ENCODE measurements around the gene EPSTI1.

Gene EPSTI1

DNA sequence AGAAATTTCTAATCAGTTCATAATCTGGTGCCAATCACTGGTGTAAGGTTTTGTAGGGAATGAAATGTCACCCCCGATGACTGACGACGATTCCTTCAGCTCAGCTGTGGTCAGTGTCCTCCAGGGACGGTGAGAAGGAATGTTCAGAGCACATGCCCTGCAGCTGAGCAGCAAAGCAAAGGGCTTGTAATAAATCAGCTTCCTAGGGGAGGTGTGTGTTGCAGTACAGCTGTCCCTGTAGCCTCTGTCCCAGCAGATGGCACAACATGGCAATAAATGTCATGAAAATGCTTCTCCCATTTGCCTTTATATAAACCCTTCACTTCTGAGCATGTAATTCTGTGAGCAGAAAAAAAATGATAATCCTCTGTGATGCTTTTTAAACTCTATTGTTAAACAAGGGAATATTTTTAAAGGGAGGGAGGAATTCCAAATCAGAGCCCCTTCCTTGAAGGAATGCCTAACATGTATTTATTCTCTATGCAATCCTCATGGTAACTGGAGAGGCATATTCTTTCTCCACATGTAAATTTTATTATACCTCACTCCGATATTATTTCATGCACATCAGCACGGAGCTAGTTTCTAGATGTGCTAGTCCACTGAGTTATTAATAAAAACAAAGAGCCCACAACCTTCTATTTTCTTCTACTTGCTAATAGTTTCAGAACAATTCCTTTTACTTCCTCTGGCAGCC lies 108.1 kb downstream of the EPSTI1 start:
- no peak for DNase-seq (ENCODE audit: low spot score)
- in situ Hi-C loops (cut with MboI; ENCODE audit: low sequenced_read_pairs, unreplicated experiment): no loop called here
- TF ChIP-seq, protein P1, sequence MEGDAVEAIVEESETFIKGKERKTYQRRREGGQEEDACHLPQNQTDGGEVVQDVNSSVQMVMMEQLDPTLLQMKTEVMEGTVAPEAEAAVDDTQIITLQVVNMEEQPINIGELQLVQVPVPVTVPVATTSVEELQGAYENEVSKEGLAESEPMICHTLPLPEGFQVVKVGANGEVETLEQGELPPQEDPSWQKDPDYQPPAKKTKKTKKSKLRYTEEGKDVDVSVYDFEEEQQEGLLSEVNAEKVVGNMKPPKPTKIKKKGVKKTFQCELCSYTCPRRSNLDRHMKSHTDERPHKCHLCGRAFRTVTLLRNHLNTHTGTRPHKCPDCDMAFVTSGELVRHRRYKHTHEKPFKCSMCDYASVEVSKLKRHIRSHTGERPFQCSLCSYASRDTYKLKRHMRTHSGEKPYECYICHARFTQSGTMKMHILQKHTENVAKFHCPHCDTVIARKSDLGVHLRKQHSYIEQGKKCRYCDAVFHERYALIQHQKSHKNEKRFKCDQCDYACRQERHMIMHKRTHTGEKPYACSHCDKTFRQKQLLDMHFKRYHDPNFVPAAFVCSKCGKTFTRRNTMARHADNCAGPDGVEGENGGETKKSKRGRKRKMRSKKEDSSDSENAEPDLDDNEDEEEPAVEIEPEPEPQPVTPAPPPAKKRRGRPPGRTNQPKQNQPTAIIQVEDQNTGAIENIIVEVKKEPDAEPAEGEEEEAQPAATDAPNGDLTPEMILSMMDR (IDR thresholded peaks at IDR 0.05; ENCODE audit: borderline replicate concordance, control extremely low read depth, extremely low read depth, insufficient read depth, missing control alignments): no peak

DNA sequence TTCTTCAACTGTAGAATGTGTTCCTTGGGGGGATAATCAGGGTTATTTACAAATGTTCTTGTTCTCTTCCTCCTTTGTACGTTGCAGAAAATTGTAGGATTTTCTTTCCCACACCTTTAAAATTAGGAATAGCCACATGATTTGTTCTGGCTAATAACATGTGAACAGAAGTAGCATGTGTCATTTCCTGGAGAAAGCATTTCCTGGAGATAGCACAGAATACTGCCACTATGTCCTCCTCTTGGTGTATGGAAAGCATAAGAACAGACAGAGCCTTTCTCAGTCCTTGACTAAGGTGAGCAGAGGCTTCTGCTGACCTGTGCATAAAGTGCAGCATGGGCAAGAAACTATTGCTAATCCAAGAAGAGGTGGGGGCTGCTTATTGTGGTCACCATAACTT lies 108.9 kb downstream of the EPSTI1 start:
- DNase-seq (ENCODE audit: low spot score): no peak
- in situ Hi-C loops (cut with MboI; ENCODE audit: low sequenced_read_pairs, unreplicated experiment): no loop called here
- TF ChIP-seq, protein P1 (IDR thresholded peaks at IDR 0.05; ENCODE audit: borderline replicate concordance, control extremely low read depth, extremely low read depth, insufficient read depth, missing control alignments): no peak

DNA sequence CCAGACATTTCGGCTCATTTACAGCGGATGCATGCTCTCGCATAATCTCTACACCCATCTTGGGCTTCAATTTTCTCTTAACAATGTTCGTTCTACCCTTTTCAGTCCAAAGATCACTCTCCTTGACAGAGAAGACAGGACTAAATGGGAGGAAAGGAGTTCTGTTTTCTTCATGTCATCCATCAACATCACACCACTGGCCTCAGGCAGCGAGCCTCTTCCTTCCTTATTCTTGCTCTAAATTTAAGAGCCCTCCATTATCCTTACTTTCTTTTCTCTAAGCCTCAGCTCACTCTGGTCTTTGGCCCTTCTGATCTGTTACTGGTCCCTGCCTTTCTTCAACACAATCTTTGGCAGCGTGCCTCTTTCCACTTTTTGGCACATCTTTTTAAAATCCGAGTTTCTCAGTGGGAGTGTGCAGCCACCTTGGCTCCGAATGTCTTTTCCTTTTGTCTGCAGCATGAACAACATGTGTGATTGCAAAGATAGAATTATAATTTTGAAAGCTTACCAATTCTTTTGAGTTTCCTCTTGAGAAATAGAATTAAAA lies 111.9 kb downstream of the EPSTI1 start:
- TF ChIP-seq, protein P1 (IDR thresholded peaks at IDR 0.05; ENCODE audit: borderline replicate concordance, control extremely low read depth, extremely low read depth, insufficient read depth, missing control alignments): no peak
- no peak for DNase-seq (ENCODE audit: low spot score)
- in situ Hi-C loops (cut with MboI; ENCODE audit: low sequenced_read_pairs, unreplicated experiment): no loop called here

DNA sequence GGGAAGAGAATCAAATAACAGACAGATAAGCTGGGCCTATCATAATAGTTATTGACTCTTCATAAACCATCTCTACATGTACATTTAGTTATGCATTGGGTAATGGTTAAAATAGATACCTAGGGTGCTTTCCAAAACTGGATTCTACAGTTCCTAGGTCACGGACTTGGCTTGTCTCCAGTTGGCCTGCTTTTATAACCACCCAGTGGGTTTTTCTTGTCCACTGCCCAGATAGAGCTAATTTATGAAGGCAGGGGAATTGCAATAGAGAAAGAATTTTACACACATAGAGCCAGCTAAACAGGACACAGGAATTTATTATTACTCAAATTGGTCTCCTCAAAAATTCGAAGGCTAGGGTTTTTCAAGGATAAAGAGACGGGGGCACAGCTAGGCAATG lies 113.3 kb downstream of the EPSTI1 start:
- TF ChIP-seq, protein P1 (IDR thresholded peaks at IDR 0.05; ENCODE audit: borderline replicate concordance, control extremely low read depth, extremely low read depth, insufficient read depth, missing control alignments): no peak
- in situ Hi-C loops (cut with MboI; ENCODE audit: low sequenced_read_pairs, unreplicated experiment): no loop called here
- DNase-seq (ENCODE audit: low spot score): no peak

DNA sequence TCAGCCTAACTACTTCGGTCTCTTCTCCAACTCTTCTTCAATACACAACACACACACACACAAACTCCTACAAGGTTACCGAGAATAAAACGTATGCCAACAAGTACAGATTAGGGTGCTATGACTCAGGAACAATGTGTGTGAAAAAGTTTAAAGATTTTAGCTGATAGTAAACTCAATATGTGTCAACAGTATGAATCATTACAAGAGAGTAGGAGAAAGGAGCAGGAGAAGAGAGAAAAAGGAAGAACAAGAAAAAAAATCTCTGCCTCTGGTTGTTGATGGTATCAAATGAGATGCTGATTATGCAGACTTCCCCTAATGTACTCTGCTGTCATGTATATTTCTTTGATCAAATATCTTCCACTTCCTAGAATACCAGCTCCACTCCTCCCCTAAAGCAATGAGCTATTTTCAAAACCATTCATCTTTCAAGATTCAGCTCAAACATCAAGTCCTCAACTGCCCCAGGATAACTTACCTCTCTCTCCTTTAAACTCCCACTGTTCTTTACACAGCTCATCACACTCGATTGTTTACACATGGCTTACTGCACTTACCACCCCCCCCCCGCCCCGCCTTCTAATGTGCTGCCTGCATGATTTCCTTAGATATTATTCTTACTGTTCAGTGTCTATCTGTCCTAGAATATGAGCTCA lies 115.0 kb downstream of the EPSTI1 start:
- in situ Hi-C loops (cut with MboI; ENCODE audit: low sequenced_read_pairs, unreplicated experiment): no loop called here
- no peak for DNase-seq (ENCODE audit: low spot score)
- TF ChIP-seq, protein P1 (IDR thresholded peaks at IDR 0.05; ENCODE audit: borderline replicate concordance, control extremely low read depth, extremely low read depth, insufficient read depth, missing control alignments): no peak

DNA sequence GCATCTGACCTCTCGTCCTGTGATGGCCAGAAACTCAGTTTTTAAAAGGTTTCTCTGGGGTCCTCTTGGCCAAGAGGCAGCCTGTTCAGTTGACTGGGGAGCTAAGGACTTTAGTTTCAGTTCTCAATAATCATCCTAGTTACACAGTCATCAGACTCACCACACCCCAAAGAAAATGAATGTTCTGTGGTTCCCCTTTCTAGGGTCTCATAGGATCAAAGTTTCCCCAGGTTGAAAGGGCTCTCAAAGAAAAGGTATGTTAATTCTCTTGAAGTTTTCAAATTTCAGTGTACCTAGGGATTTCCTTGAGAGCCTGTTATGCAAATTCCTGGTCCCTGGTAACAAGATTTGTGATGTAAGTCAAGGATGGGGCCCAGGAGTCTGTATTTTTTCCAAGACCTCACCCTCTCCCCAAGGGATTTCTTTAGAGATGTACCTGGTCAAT lies 115.7 kb downstream of the EPSTI1 start:
- in situ Hi-C loops (cut with MboI; ENCODE audit: low sequenced_read_pairs, unreplicated experiment): no loop called here
- DNase-seq (ENCODE audit: low spot score): peak; percentile 79
- TF ChIP-seq, protein P1 (IDR thresholded peaks at IDR 0.05; ENCODE audit: borderline replicate concordance, control extremely low read depth, extremely low read depth, insufficient read depth, missing control alignments): no peak
